Skeletal muscle satellite cell (primary cell): ENCODE results near the gene DGKD.
"Not testable (repeated sequence)": the region's sequence is repeated elsewhere in the genome, so short reads cannot be mapped to it uniquely, and the experiment has no call there.

Source experiments
- H3K27me3 ChIP-seq: 2 replicates; pipeline ENCODE4 v1.7.0; 2013; ENCODE audit warnings: low read length; ENCODE audit not compliant: control insufficient read depth, insufficient read depth
- H3K36me3 ChIP-seq: 2 replicates; pipeline ENCODE4 v1.7.0; 2013; ENCODE audit warnings: mild to moderate bottlenecking, control low read depth, low read length; ENCODE audit not compliant: insufficient read depth
- H3K4me1 ChIP-seq: 2 replicates; pipeline ENCODE4 v1.7.0; 2013; ENCODE audit warnings: low read length; ENCODE audit not compliant: control insufficient read depth, insufficient read depth
- H3K4me2 ChIP-seq: 2 replicates; pipeline ENCODE4 v1.7.0; 2013; ENCODE audit warnings: mild to moderate bottlenecking, low read length
- H3K4me3 ChIP-seq: 2 replicates; pipeline ENCODE4 v1.7.0; 2013; ENCODE audit warnings: low read length
- H3K9ac ChIP-seq: 2 replicates; pipeline ENCODE4 v1.7.0; 2013; ENCODE audit warnings: mild to moderate bottlenecking, low read depth, low read length, moderate library complexity
- H3K9me3 ChIP-seq: replicated peaks from 2 replicates; pipeline ENCODE4 v1.7.0; 2013; ENCODE audit warnings: mild to moderate bottlenecking, control low read depth, low read length

The DGKD gene

DNA sequence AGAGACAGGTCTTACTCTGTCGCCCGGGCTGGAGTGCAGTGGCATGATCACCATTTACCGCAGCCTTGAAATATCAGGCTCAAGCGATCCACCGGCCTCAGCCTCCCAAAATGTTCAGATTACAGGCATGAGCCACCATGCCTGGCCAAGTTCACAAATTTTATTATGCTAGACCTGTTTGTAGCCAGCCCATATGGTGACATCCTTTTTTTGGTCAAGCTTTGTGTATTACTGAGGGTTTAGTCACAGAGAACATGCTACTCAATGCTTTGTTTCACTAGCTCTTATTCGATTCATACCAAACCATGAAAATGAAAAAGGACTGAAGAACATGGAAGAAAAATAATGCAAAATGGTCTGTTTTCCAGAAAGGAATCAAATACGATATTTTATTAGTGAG, 41.4 kb downstream of the DGKD start:
- no peaks in the 10 kb centered on the region for H3K36me3 ChIP-seq
- no peaks in the 10 kb centered on the region for H3K9me3 ChIP-seq
- no peak overlapping the region for H3K9ac ChIP-seq
- no peaks in the 10 kb centered on the region for H3K4me1 ChIP-seq
- no peak overlapping the region for H3K4me2 ChIP-seq
- no peak overlapping the region for H3K4me3 ChIP-seq
- H3K27me3 ChIP-seq, result no peaks in the 10 kb centered on the region

DNA sequence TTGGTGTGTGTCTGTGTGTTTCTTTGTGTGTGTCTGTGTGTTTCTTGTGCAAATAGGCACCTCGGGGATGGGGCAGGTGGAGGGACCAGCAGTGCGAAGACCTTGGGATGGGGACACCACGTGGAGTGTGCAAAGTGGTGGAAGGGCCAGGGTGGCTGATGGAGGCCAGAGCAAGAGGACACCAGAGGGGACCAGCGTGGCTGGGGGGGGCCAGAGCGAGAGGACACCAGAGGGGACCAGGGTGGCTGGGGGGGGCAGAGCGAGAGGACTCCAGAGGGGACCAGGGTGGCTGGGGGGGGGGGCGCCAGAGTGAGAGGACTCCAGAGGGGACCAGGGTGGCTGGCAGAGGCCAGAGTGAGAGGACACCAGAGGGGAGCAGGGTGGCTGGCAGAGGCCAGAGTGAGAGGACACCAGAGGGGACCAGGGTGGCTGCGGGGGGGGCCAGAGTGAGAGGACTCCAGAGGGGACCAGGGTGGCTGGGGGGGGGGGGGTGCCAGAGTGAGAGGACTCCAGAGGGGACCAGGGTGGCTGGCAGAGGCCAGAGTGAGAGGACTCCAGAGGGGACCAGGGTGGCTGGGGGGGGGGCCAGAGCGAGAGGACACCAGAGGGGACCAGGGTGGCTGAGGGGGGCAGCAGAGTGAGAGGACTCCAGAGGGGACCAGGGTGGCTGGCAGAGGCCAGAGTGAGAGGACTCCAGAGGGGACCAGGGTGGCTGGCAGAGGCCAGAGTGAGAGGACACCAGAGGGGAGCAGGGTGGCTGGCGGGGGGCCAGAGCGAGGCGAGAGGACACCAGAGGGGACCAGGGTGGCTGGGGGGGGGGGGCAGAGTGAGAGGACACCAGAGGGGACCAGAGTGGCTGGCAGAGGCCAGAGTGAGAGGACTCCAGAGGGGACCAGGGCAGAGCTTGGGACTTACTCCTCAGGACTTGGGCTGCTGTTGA, 42.7 kb downstream of the DGKD start:
- not testable (repeated sequence) for H3K9ac ChIP-seq, H3K4me3 ChIP-seq, H3K27me3 ChIP-seq, H3K4me1 ChIP-seq, H3K36me3 ChIP-seq, H3K9me3 ChIP-seq, H3K4me2 ChIP-seq

DNA sequence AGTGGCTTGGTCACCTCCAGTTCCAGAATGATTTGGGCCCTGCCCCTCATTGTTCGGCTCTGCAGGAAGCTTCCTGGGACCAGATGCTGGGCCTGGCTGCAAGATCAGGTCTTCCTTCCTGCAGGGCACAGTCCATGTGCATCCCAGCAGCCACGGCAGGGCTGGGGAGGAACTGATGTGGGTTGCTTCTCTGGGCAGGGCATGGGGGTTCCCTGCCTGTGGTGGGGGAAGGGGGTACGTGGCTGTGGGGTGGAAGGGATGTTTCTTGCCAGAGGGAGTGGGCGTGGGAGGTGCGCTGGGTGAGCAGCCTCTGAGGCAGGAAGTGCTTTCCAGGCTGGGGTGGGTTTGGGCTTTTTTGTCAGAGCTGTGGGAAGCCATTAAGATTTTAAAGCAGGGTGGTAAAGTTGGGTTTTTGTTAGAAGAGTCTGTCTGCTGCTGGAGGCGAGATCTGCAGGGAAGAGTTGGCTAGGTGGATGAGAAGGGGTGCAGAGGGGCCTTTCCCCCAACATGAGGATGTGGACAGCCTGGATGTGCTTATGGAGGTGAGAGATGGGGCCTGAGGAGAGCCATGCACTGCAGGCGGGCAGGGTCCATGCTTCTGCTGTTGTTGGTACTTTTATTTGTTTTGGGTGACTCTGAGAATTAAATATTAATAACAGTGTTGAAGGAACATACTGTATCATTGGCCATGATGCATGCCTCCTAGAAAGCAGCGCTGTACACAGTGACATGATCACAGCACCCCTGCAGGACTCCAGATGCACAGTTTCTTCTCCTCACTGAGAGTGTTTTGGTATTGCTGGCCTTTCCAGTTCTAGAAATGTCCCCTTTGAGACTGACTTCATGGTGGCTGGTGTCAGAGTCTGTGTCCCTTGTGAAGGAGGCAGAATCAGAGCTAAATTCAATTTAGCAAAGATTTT, 45.3 kb downstream of the DGKD start:
- H3K9me3 ChIP-seq, result no peaks in the 10 kb centered on the region
- H3K4me2 ChIP-seq, result no peak overlapping the region
- no peaks in the 10 kb centered on the region for H3K4me1 ChIP-seq
- H3K4me3 ChIP-seq, result no peak overlapping the region
- H3K27me3 ChIP-seq, result no peaks in the 10 kb centered on the region
- H3K36me3 ChIP-seq, result no peaks in the 10 kb centered on the region
- no peak overlapping the region for H3K9ac ChIP-seq

DNA sequence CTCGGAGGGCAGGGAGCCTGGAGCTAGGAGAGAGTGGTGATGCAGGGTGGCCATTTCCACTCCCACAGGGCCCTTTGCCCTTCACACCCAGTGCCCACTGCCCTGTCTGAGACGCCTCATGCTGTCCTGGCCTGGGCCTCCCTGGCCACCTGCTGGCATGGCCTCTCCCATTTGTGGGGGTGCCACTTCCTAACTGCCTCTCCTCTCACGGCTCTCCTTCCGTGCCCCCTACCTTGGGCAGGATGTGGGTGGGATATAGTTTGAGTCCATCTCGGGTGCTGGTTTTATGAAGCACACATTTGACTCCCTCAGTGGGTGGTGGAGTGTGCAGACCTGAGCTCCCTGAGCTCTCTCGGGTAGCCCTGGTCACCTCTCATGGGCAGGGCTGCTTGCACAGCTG, 46.0 kb downstream of the DGKD start:
- Histone ChIP-seq H3K4me2 (no peak overlapping the region), H3K4me3 (no peak overlapping the region), H3K36me3 (no peaks in the 10 kb centered on the region), H3K4me1 (no peaks in the 10 kb centered on the region), H3K9ac (no peak overlapping the region), H3K27me3 (no peaks in the 10 kb centered on the region), H3K9me3 (no peaks in the 10 kb centered on the region)

DNA sequence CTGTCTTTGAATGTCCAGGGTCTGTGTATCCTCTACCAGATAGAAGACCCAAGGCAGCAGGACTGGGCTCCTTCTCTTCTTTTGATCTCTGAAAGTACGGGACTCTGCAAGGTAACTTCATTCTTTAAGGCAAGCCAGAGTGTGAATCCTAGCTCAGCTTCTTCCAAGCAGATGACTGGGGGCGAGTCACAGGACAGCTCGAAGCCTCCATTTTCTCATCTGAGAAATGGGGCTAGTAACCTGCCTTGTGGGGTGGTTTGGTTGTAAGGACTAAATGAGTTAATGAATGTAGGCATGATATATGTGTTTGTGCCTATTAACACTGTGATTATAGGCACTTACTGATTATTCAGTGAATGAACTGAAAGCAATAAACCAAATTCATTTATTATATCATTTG, 46.7 kb downstream of the DGKD start:
- no peaks in the 10 kb centered on the region for H3K4me1 ChIP-seq
- no peaks in the 10 kb centered on the region for H3K36me3 ChIP-seq
- no peak overlapping the region for H3K9ac ChIP-seq
- no peaks in the 10 kb centered on the region for H3K9me3 ChIP-seq
- H3K4me3 ChIP-seq, result no peak overlapping the region
- no peaks in the 10 kb centered on the region for H3K27me3 ChIP-seq
- H3K4me2 ChIP-seq, result no peak overlapping the region

DNA sequence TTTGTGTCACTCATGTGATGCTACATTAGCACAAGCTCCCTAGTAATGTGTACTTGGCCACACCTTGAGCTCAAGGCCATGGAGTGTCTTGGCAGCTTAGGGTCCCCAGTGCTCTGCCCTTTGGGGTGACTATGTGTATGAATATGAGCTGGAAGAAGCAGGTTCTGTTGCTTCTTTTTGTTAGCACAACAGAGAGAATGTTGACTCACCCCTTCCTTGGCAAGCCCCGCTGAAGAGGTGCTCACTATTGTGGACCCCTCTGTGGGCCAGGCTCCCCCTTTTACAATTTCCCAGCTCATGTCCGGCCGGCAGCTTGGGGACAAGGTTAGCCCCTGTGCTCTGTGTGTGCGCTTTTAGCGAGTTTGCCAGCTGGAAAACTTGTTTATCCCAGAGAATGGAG, 48.1 kb downstream of the DGKD start:
- Histone ChIP-seq H3K4me1 (no peaks in the 10 kb centered on the region), H3K36me3 (no peaks in the 10 kb centered on the region), H3K27me3 (no peaks in the 10 kb centered on the region), H3K4me2 (no peak overlapping the region), H3K4me3 (no peak overlapping the region), H3K9ac (no peak overlapping the region), H3K9me3 (no peaks in the 10 kb centered on the region)

DNA sequence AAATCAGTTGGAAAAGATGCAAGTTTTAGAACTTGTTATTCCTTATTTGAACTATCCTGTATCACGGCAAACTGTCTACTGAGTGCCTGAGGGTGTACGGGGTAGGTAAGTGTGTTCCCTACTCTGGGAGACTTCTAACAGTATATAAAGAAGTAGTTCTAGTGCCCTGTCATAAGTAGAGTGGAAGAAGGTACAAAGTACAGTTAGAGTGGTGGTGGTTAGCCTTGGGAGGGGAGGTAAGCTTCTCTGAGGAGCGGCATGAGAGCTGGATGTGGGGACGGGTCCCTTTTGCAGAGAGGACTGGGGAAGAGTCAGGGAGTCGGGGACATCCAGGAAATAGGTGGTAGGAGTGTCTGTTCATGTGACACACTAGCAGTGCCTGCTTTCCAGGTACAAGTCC, 48.5 kb downstream of the DGKD start:
- Histone ChIP-seq H3K36me3 (no peaks in the 10 kb centered on the region), H3K4me3 (no peak overlapping the region), H3K9ac (no peak overlapping the region), H3K4me2 (no peak overlapping the region), H3K9me3 (no peaks in the 10 kb centered on the region), H3K27me3 (no peaks in the 10 kb centered on the region), H3K4me1 (no peaks in the 10 kb centered on the region)

DNA sequence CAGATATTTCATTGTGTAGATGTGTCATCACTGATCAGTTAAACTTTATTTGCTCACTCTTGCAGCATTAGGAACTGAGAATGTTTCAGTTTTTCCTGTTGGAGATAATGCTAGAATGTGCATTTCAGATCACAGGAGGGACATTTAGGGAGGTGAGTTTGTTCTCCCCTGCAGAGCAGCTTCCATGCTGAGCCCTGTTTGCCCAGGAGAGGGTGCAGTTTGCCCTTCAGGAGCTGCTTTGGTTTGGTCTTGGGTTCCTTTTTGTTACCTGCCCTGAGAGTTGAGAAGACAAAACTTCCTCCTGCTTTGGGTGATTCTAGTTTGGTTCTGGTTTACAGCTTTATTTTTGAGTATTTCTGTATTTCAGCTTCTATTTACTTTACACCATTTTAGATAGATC, 49.9 kb downstream of the DGKD start:
- no peaks in the 10 kb centered on the region for H3K36me3 ChIP-seq
- no peaks in the 10 kb centered on the region for H3K4me1 ChIP-seq
- no peaks in the 10 kb centered on the region for H3K9me3 ChIP-seq

DNA sequence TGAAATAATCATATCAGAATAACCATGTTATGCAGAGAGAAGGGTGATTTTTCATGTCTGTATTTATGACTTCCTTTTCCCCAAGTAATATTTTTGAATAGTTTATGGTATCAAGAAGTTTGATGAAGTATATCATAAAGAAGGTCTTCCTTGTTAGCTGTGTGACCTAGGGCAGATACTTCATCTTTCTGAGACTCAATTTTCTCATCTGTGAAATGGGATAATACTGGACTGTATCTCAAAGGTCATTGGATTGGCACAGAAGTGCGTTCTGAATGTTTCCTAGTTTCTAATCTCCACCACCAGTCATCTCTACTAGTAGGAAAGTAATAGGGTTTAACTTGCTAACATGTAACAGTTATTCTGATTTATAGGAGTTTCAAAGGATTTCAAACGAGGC, 52.6 kb downstream of the DGKD start:
- H3K4me2 ChIP-seq, result no peak overlapping the region
- no peaks in the 10 kb centered on the region for H3K4me1 ChIP-seq
- no peaks in the 10 kb centered on the region for H3K36me3 ChIP-seq
- no peaks in the 10 kb centered on the region for H3K27me3 ChIP-seq
- H3K4me3 ChIP-seq, result no peak overlapping the region
- H3K9ac ChIP-seq, result no peak overlapping the region
- H3K9me3 ChIP-seq, result no peaks in the 10 kb centered on the region

More for the DNA sequence above, 49.9 kb downstream of the DGKD start:
- Histone ChIP-seq H3K27me3 (no peaks in the 10 kb centered on the region), H3K4me3 (no peak overlapping the region), H3K4me2 (no peak overlapping the region), H3K9ac (no peak overlapping the region)

DNA sequence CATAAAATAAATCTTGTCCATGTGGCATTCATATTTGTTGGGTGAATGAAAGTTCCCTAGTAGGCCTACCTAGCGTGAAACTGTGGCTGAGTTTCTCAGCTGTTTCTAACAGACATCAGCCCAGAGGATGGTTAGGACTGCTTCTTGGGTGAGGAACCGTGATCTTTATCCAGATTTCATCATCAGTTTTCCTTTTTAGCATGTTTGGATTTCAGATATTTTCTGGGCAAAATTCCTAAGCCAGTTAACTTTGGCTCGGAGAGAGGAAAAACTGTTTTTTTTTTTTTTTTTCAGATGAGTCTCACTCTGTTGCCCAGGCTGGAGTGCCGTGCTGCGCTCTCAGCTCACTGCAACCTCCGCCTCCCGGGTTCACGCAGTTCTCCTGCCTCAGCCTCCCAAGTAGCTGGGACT, 53.5 kb downstream of the DGKD start:
- peaks cover 1% of the 10 kb centered on the region for H3K4me1 ChIP-seq
- H3K4me3 ChIP-seq, result no peak overlapping the region
- no peaks in the 10 kb centered on the region for H3K36me3 ChIP-seq
- no peak overlapping the region for H3K9ac ChIP-seq
- H3K4me2 ChIP-seq, result no peak overlapping the region
- no peaks in the 10 kb centered on the region for H3K27me3 ChIP-seq
- no peaks in the 10 kb centered on the region for H3K9me3 ChIP-seq

DNA sequence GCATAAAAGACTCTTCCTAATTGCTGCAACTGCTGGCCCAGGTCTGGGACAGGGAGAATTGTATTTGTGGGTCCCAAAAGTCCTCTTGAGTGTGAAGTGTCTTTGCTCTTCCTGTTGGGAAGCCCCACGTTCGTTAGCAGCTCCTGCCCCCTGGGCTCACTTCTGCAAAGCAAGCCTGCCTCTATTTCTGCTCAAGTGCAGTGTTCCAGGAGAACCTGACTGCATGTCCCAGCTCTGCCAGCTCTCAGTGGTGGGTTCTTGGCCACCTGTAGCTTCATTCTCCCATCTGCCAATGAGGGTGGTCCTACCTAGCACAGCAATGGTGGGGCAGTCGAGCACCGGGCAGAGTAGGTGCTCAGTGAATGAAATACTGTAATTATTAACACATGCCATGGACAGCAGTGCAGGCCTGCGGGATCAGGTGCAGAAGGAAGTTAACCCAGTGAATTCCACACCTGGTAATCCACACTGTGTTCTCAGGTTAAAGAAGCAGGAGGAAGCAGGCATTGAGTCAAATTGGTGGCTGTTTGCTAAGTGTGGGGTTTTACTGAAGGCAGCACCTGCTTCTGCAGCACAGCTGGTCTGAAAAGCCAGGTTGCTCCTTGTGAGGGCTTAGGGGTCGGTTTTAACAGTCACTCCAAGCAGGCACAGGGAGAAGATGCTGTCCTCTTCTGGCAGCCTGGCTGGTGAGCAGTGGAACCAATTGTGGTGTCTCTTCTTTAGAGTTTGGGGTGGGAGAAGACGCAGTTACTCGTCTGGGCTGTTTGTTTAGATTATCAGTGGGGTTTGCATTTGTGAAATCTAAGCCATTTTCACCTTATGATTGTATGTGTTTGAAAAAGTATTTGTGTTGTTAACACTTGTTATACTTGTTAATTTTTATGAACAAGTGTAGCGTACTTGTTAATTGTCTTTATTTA, 54.3 kb downstream of the DGKD start:
- no peak overlapping the region for H3K9ac ChIP-seq
- H3K4me1 ChIP-seq, result peaks cover 10% of the 10 kb centered on the region
- no peaks in the 10 kb centered on the region for H3K36me3 ChIP-seq

More for the DNA sequence above, 54.3 kb downstream of the DGKD start:
- Histone ChIP-seq H3K9me3 (no peaks in the 10 kb centered on the region), H3K27me3 (no peaks in the 10 kb centered on the region), H3K4me3 (no peak overlapping the region), H3K4me2 (no peak overlapping the region)
